Fibroblast of skin of back (primary cell): ENCODE results near the gene LBX1.
"Not testable (repeated sequence)": the region's sequence is repeated elsewhere in the genome, so short reads cannot be mapped to it uniquely, and the experiment has no call there.

Experiments used
- DNase-seq: peaks from one replicate; pipeline ENCODE4 v3.0.0-alpha.2; 2013

Gene LBX1

GRCh38 chr10:101202667-101203066 lies 26.6 kb downstream of the LBX1 start:
- DNase-seq: not testable (repeated sequence)

GRCh38 chr10:101198326-101198977 lies 30.8 kb downstream of the LBX1 start:
- not testable (repeated sequence) for DNase-seq

- no peak for DNase-seq
These were observed 33.3 kb downstream of the LBX1 start for GRCh38 chr10:101195921-101196320.

- DNase-seq: no peak
These were observed 39.5 kb downstream of the LBX1 start for GRCh38 chr10:101189461-101190401.

GRCh38 chr10:101188942-101189341 lies 40.3 kb downstream of the LBX1 start:
- no peak for DNase-seq

- no peak for DNase-seq
These were observed 45.6 kb downstream of the LBX1 start for GRCh38 chr10:101183458-101184183.

- no peak for DNase-seq
These were observed 46.3 kb downstream of the LBX1 start for GRCh38 chr10:101182936-101183335.
